Suppressor macrophage treated with lipopolysaccharide for 1 hour (primary cell): ENCODE measurements around the gene PAK1.
"Not testable (repeated sequence)": the region's sequence is repeated elsewhere in the genome, so short reads cannot be mapped to it uniquely, and the experiment has no call there.

Experiments
- DNase-seq, 3 donors: peaks; one replicate each; pipeline ENCODE4 v3.0.0-alpha.2; 2020 to 2022

Gene PAK1

DNA sequence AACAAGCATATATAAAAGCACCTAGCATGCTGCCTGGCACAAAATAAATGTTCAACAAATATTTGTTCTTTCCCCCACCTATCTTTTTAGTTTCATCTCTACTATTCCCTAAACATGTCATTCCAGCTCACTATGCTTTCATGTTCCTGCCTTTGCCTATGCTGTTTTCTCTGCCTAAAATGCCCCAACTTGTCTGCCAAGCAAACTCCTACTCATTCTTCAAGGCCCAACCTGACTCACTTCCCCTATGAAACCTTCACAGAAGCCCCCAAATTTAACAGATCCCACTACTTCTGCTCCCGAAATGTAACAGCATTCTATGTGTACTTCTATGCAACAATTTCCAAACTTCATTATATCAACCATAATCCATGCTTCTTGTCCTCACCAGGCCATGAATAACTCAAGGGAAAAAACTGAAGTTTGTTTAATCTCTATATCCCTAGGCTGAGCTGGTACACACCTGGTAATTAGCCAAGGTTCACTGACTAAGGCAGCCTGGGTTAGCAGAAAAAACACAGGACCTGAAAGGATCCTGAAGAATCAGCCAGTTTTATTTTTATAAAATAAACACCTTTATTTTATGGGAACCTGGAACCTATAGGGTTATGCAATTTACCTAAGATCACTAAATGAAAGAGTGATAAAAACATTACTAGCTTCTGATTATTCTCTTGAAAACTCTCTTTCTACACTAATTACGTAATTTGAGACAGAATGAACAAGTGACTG lies 72.2 kb downstream of the PAK1 start:
- no peak for DNase-seq

DNA sequence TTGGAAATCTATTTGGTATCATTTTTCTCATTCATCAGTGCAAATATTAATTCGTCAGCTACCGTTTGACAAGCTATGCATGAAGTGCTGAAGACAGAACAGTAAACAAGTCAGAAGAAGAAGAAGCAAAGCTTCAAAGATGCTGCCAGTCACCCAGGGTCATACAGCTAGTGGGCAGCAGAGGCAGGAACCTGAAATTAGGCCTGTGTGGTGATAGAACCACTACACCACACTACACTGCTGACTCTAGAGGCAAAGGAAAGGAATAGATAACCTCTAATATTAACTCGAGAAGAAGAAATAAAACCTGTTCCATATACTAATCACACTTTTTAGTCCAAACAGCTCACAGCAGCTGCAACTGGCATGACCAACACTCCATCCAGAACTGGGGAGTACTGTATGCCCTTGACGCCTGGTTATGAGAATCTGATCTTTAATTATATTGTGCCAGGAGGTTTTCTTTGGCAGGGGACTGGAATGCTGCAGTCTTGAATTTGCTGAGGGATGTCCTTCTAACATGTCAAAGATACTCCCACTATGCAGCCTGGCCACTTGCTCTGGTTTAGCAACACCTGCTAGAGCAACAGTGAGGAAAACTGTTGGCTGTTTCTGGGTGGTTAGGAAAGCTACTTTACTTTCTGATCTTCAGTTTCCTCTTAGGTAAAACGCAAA lies 73.0 kb downstream of the PAK1 start:
- no peak for DNase-seq

- no peak for DNase-seq
Observed at GRCh38 chr11:77400271-77400670, 73.6 kb downstream of the PAK1 start.

- DNase-seq = no peak
Observed at GRCh38 chr11:77397631-77398030, 76.3 kb downstream of the PAK1 start.

DNA sequence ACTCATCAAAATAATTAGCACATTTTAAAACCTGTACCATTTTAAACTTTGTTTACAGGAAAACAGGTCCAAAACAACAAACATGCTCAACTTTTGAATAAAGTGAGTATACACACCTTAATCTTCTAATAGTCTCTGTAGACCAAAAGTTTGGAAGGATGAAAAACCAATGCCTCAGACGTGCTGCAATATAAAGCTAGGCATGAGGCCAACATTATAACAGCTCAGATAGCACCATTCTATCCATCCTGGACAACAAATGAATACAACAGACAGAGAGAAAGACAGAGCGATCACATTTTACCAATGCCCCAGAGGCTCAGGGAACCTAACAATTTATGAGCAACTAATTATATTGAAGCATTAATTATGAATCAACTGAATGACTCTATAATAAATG lies 77.0 kb downstream of the PAK1 start:
- no peak for DNase-seq

DNA sequence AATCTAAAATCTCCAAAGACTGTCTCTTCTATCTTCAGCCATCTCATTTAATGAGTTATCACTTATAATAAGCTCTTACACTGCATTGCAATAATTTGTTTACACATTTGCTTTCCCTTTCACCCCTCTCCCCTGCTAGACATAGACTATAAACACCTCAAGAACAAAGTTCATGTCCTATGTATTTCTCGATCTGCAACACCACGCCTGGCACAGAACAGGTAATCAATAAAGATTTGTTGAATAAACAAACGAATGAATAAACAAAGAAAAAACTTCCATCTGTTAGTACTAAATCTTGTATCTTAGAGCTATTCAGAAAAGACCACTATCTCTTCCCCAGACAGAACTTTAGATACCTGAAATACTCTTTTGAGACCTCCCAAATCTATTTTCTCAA lies 77.6 kb downstream of the PAK1 start:
- DNase-seq = no peak

DNA sequence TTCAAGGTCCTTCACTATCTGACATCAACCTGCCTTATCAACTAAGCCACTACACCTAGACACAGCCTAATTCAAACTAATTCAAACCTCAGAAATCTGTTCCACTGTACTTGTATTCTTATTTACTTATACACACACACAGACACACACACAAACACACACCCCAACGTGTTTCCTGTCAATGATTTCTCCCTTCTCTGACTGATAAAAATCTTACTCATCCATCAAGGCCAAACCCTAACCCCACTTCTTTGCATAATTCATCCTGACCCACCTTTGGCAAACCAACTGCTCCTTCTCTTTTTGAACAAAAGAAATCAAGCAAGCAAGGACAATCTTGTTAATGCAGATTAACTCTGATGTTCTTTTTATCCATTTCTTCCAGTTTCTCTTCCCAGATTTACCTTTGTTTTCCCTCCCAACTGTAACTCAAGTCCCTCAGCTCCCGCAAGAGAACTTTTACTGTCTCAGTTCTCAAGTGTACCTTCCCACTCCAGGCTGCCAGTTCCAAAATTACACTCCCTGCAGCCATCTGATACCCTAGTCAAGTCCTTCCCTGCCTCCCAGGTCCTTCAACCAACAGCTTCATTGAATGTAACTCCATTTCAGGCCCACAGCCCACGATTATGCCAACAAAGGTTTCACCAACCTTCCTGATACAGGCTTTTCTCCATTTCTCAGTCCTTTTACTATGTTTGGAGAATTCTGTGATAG lies 78.3 kb downstream of the PAK1 start:
- no peak for DNase-seq

DNA sequence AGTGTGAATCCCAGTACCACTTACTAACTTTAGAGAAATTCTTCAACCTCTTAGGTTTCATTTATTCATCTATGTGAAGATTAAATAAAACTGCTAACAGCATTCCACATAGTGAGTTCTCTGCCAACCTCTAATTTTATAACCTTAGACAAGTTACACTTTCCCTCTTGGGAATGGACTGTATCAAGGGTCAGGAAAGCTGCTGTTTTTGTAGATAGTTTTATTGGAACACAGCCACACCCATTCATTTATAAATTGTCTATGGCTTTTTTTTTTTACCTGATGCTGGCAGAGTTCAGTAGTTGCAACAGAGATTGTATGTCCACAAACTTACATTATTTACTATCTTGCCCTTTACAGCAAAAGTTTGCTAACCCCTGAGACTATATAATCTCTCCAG lies 81.1 kb downstream of the PAK1 start:
- DNase-seq = no peak

DNA sequence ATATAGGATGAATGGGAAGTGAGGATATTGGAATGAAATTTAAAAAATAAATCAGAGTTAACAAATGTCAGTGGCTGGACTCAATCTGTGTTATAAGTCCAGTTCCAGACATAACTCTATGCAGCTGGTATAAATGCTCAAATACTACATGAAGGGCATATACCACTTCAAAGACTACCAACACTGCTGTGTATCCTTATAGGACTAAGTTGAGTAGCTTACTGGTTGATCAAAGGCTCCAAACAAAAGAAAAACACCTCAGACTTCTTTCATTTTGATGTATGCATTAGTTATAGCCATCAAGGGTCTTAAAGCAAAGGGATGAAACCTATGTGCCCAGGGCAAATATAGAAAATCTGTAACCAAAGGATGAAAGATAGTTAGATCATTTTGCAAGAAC lies 86.2 kb downstream of the PAK1 start:
- no peak for DNase-seq

DNA sequence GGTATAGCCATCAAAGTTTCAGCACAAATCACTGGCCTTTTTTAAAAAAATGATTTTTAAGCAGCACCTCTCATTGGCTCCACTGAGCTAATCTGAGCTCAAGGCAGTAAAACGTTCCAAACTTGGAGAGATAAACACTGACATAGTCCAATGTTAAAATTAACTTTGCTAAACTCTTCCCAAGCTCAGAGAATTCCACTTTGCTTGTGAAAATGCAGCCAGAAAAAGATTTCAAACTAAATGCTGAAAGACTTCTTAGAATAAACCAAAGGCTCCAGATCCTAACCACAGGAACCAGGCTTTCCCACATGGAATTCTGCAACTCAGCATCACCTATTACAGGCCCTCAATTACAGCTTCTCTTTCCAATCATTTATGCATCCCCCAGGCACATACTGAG lies 87.7 kb downstream of the PAK1 start:
- DNase-seq = no peak

DNA sequence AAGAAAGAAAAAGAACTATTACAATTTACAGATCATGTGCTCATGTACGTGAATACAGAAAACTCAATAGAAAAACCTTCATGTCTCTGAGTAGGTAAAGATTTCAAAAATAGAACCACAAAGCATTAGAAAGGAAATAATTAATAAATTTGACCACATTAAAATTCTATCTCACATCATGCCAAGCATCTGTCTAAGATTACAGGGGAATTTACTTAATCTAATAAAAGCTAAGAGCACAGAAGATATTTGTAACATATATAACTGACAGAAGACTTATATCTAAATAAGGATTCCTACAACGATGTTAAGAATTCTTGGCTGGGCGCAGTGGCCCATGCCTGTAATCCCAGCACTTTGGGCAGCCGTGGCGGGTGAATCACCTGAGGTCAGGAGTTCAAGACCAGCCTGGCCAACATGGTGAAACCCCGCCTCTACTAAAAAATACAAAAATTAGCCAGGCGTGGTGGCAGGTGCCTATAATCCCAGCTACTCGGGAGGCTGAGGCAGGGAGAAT lies 88.6 kb downstream of the PAK1 start:
- not testable (repeated sequence) for DNase-seq

DNA sequence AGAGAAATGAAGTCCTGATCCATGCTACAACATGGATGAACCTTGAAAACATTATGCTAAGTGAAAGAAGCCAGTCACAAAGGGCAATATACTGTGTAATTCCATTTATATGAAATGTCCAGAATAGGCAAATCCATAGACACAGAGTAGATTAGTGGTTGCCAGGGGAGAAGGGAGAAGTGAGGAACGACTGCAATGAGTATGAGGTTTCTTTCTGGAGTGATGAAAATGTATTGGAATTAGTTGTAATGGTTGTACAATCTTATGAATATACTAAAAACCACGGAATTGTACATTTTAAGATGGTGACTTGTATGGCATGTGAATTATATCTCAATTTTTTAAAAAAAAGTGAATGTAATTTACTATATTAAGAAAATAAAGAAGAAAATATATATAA lies 89.3 kb downstream of the PAK1 start:
- DNase-seq = no peak

- not testable (repeated sequence) for DNase-seq
Observed at GRCh38 chr11:77383349-77383748, 90.5 kb downstream of the PAK1 start.

- peak; percentile 28 to 40 (median 40) for DNase-seq
Observed at GRCh38 chr11:77381729-77382665, 91.9 kb downstream of the PAK1 start.

DNA sequence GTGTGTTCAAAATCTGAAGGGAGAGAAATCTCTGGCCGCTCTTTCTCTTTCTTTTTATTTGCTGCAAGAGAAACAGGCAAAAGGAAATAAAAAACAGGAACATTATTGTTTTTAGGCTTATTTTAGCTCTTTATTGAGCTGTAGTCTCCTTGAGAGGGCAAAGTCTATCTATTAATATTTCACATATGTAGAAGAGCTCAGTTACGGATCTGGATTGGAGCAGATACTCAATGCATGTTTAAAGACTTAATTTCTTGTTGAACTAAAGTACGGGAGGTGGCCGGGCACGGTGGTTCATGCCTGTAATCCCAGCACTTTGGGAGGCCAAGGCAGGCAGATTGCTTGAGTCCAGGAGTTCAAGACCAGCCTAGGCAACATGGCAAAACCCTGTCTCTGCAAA lies 94.0 kb downstream of the PAK1 start:
- DNase-seq = no peak

GRCh38 chr11:77379253-77379652 lies 94.6 kb downstream of the PAK1 start:
- DNase-seq = no peak

- DNase-seq = peak; percentile 63 to 65 (median 65)
Observed at GRCh38 chr11:77377734-77378133, 96.2 kb downstream of the PAK1 start.

GRCh38 chr11:77375107-77375506 lies 98.8 kb downstream of the PAK1 start:
- DNase-seq = no peak

DNA sequence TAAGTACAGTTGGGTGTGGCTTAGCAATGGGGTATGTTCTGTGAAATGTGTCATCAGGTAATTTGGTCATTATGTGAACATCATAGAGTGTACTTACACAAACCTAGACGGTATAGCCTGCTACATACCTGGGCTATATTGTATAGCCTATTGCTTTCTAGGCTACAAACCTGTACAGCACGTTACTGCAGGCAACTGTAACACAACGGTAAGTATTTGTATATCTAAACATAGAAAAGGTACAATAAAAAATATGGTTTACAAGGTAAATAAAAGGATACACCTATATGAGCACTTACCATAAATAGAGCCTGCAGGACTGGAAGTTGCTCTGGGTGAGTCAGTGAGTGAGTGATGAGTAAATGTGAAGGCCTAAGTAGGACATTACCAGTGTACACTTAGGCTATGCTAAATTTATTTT lies 99.3 kb downstream of the PAK1 start:
- DNase-seq = no peak

DNA sequence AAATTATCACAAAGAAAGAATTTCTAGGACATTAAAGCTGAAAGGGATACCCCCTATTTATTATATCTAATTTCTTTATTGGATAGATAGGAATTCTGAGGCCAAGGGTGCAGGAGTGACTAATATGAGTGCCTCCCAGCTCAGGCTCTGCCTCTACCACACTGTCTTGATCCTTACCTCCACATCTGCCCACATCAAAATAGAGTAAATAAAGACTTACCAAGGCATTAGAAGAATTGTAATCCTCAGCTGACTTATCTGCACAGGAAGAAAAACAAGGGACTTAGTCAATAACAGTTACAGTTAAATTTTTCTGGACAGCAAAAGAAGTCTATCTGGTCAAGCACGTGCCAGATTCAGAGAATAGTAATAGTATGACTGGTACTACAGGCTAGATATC lies 99.8 kb downstream of the PAK1 start:
- DNase-seq = no peak

- DNase-seq = no peak
Observed at GRCh38 chr11:77372726-77373125, 101.2 kb downstream of the PAK1 start.

DNA sequence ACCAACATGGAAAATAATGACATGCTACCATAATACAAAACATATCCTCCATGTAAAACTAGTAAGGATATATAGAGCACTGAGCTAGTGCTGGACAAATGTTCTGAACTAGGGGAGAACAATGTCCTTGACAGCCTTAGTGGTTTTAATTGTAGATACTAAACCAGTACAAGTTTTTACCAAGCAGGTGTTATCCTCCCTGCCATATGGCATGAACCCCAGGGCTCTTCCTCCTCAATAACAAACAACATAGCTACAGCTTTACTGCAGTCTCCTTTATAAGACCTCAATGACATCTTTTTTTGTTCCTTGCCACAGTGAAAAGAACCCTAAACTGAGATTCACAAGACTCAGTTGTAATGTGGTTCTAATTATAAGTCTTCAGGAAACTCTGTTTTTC lies 102.2 kb downstream of the PAK1 start:
- no peak for DNase-seq

GRCh38 chr11:77370217-77370616 lies 103.7 kb downstream of the PAK1 start:
- DNase-seq = no peak
